Chondrocyte (in vitro differentiated cells): ENCODE measurements around the gene RIOK3. TPM values are rescaled to one million over a fixed set of nuclear protein-coding genes. Genes with fewer than 3 reads are reported as not detected.
"Not testable (repeated sequence)": the region's sequence is repeated elsewhere in the genome, so short reads cannot be mapped to it uniquely, and the experiment has no call there.

Source experiments
- DNase-seq: peaks from one replicate; pipeline ENCODE4 v3.0.0; 2021; ENCODE audit warnings: mixed read lengths, low spot score
- H3K27ac Mint-ChIP-seq: one replicate; pipeline ENCODE4 v1.8.0; 2021; ENCODE audit warnings: mild to moderate bottlenecking, moderate library complexity, mixed read lengths; ENCODE audit not compliant: unreplicated experiment
- H3K27me3 Mint-ChIP-seq: 2 replicates; pipeline ENCODE4 v1.8.0; 2021; ENCODE audit warnings: low read depth, mixed read lengths
- H3K36me3 Mint-ChIP-seq: 2 replicates; pipeline ENCODE4 v1.8.0; 2021; ENCODE audit warnings: low read depth, mixed read lengths
- H3K4me1 Mint-ChIP-seq: 2 replicates; pipeline ENCODE4 v1.8.0; 2021; ENCODE audit warnings: low read depth, mild to moderate bottlenecking, mixed read lengths
- H3K4me3 Mint-ChIP-seq: one replicate; pipeline ENCODE4 v1.8.0; 2021; ENCODE audit warnings: mild to moderate bottlenecking, moderate library complexity, mixed read lengths; ENCODE audit not compliant: unreplicated experiment
- H3K9me3 Mint-ChIP-seq: 2 replicates; pipeline ENCODE4 v1.8.0; 2021; ENCODE audit warnings: low read depth, mixed read lengths
- CTCF ChIP-seq: fragments of 200-600 bp; sonication (generic); IDR thresholded peaks from 2 replicates; pipeline ENCODE4 v1.5.0; 2021; ENCODE audit warnings: antibody characterized with exemption, mild to moderate bottlenecking, moderate library complexity
- total RNA-seq: library from RNA; stranded (reverse); gene quantifications from 3 replicates; pipeline ENCODE4 v1.2.1, GENCODE V29; 2021

Gene RIOK3
- total RNA-seq, 1 donor from 2014 or later: 51.4 TPM

DNA sequence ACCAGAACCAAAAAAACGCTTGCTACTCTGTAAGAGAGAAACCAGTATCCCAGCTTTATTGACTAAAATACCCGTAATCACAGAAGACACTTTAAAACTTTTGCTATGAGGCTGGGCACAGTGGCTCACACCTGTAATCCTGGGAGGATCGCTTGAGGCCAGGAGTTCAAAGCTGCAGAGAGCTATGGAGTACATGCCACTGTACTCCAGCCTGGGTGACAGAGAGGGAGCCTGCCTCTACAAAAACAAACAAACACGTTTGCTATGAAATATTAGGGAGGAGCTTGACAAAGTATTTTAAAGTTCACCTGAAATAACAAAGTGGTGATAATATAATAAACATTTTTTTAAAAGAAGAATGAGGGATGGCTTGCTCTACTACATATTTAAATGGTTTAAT, 28.5 kb upstream of the RIOK3 start:
- DNase-seq: no peak
- Mint-ChIP-seq H3K9me3 (peaks cover 5% of the 10 kb centered on the region), H3K4me3 (no peak overlapping the region), H3K27ac (no peak overlapping the region), H3K27me3 (no peaks in the 10 kb centered on the region), H3K4me1 (peaks cover 13% of the 10 kb centered on the region), H3K36me3 (peaks cover 8% of the 10 kb centered on the region)
- TF ChIP-seq CTCF: no peak

DNA sequence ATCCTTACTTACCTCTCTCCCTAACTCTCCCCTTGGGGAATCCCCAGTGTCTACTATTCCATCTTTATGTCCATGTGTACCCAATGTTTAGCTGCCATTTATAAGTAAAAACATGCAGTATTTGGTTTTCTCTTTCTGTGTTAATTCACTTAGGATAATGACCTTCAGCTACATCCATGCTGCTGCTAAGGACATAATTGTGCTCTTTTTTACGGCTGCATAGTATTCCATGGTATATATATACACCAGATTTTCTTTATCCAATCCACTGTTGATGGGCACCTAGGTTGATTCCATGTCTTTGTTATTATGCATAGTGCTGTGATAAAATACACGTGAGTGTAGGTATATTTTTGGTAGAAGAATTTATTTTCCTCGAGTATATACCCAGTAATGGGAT, 24.3 kb upstream of the RIOK3 start:
- Mint-ChIP-seq H3K4me1 (no peaks in the 10 kb centered on the region), H3K27ac (no peak overlapping the region), H3K4me3 (no peak overlapping the region), H3K9me3 (peaks cover 5% of the 10 kb centered on the region), H3K27me3 (no peaks in the 10 kb centered on the region), H3K36me3 (peaks cover 8% of the 10 kb centered on the region)
- TF ChIP-seq CTCF: no peak
- DNase-seq: no peak

GRCh38 chr18:23429538-23429937, 23.5 kb upstream of the RIOK3 start:
- not testable (repeated sequence) for DNase-seq, H3K4me3 Mint-ChIP-seq, H3K27me3 Mint-ChIP-seq, H3K4me1 Mint-ChIP-seq, H3K27ac Mint-ChIP-seq, H3K9me3 Mint-ChIP-seq, H3K36me3 Mint-ChIP-seq

GRCh38 chr18:23433360-23433759, 19.7 kb upstream of the RIOK3 start:
- no peak overlapping the region for H3K27ac Mint-ChIP-seq
- DNase-seq: no peak
- H3K9me3 Mint-ChIP-seq: no peaks in the 10 kb centered on the region
- TF ChIP-seq CTCF: no peak
- H3K27me3 Mint-ChIP-seq: no peaks in the 10 kb centered on the region
- no peak overlapping the region for H3K4me3 Mint-ChIP-seq
- H3K4me1 Mint-ChIP-seq: peaks cover 10% of the 10 kb centered on the region
- peaks cover 6% of the 10 kb centered on the region for H3K36me3 Mint-ChIP-seq

DNA sequence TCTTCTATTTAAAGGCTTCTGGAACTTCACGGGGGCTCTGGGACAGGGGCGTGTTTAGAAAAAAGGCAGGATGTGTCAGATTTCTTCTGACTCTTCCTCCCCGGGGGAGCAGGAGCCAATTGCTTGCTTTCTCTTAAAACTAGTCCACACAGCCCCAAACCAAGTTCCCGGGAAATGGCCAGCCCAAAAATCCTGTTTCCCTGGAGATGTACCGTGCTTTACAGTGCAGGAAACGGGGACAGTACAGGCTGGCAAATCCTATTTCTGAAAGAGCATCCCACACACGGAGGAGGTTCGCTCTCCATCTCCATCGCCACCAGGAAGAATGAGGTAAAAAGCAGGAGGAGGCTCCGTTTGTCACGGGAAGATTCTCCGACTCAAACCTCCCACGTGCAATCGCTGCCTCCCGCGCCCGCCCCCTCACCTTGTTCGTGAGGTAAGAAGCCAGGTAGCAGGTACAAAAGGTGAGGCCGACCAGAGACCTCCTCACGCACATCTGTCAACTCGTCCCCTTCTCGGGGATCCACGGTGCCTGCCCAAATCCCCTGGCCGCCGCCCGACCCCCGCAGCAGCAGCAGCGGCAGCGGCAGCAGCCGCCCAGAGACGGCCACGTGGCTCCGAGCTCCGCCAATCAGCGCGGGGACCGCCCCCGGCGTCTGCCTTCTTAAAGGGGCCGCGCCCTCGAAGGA, 15.6 kb upstream of the RIOK3 start:
- Mint-ChIP-seq H3K9me3 (no peaks in the 10 kb centered on the region), H3K4me1 (peaks cover 11% of the 10 kb centered on the region), H3K36me3 (no peaks in the 10 kb centered on the region), H3K27me3 (no peaks in the 10 kb centered on the region), H3K27ac (peak overlapping the region; percentile 95), H3K4me3 (peak overlapping the region; percentile 90)
- peak; percentile 96 for DNase-seq
- no peak for TF ChIP-seq CTCF

DNA sequence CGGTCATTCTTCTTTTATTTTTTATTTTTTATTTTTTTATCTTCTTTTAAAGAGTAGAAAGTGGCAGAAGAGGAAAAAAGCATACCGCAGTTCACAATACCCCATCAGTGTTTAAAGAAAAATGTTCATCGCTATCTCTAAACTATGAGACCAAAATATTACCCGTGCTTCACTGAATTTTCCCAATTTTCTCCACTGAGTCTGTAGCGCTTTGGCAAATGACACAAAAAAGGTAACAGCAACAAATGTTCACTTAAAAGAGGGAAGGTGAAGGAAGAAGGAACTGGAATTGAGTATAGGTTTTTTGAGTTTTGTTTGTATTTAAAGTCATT, 15.1 kb upstream of the RIOK3 start:
- TF ChIP-seq CTCF: no peak
- peak overlapping the region; percentile 90 for H3K4me3 Mint-ChIP-seq
- peaks cover 11% of the 10 kb centered on the region for H3K4me1 Mint-ChIP-seq
- no peaks in the 10 kb centered on the region for H3K36me3 Mint-ChIP-seq
- H3K27me3 Mint-ChIP-seq: no peaks in the 10 kb centered on the region
- no peak for DNase-seq
- H3K9me3 Mint-ChIP-seq: no peaks in the 10 kb centered on the region
- H3K27ac Mint-ChIP-seq: no peak overlapping the region
